Immature natural killer cell (primary cell): ENCODE measurements around the gene IFIT1B. TPM values are rescaled to one million over a fixed set of nuclear protein-coding genes. Genes with fewer than 3 reads are reported as not detected.

Experiments
- polyA plus RNA-seq, 3 donors: library from polyadenylated mRNA; unstranded; fragments of 300-500 nt; fragmentation: Illumina TruSeq; gene quantifications; one replicate each; pipeline ENCODE4 v1.2.3, GENCODE V29; 2021

The IFIT1B gene
- polyA plus RNA-seq, 3 donors from 2014 or later: 0.11 TPM; not detected in 2

Other genes with a start within 250 kb of the IFIT1B start
- under 1 TPM in 1 of 3 donors, not detected in 2; 0.27 TPM for gene CH25H, start 170.7 kb upstream of the IFIT1B start, polyA plus RNA-seq
- gene LIPA, start 126.3 kb upstream of the IFIT1B start, polyA plus RNA-seq: 100 to 1,000 TPM; 120 to 196 (median 125) TPM
- gene IFIT2, start 76.0 kb upstream of the IFIT1B start, polyA plus RNA-seq: 10 to 100 TPM; 10.3 to 20.8 (median 13.9) TPM
- gene IFIT3, start 50.1 kb upstream of the IFIT1B start, polyA plus RNA-seq: 10 to 100 TPM in 2 of 3 donors, 1 to 10 TPM in 1; 8.2 to 23.8 (median 12.5) TPM
- gene IFIT1, start 14.6 kb downstream of the IFIT1B start, polyA plus RNA-seq: 1 to 10 TPM in 2 of 3 donors, under 1 TPM in 1; 0.43 to 6.0 (median 1.8) TPM
- gene IFIT5, start 36.5 kb downstream of the IFIT1B start, polyA plus RNA-seq: 10 to 100 TPM in 2 of 3 donors, 1 to 10 TPM in 1; 9.2 to 10.4 (median 10.2) TPM
- gene SLC16A12, start 157.5 kb downstream of the IFIT1B start, polyA plus RNA-seq: not detected